Gastroesophageal sphincter (tissue), 3 donors: ENCODE data around the gene CGNL1.

Experiments used
- EP300 ChIP-seq: sonication (generic); formaldehyde crosslinking; IDR thresholded peaks from one replicate; pipeline ENCODE4 v1.6.1; 2017; ENCODE audit warnings: antibody characterized with exemption, mild to moderate bottlenecking
- POLR2AphosphoS5 ChIP-seq: sonication (generic); formaldehyde crosslinking; IDR thresholded peaks from one replicate; pipeline ENCODE4 v1.6.1; 2017; ENCODE audit warnings: antibody characterized with exemption
- TF ChIP-seq, protein P1 (sequence below), 4 experiments: fragments of 200-600 bp in 2 of 4; fragments of 450-650 bp in 2 of 4; sonication (generic) in 1 of 4; IDR thresholded peaks; one replicate each; pipeline ENCODE4 v1.5.1; 2017 to 2019; ENCODE audit warnings: antibody characterized with exemption in 4 of 4, mild to moderate bottlenecking in 2 of 4, moderate library complexity in 2 of 4

DNA sequence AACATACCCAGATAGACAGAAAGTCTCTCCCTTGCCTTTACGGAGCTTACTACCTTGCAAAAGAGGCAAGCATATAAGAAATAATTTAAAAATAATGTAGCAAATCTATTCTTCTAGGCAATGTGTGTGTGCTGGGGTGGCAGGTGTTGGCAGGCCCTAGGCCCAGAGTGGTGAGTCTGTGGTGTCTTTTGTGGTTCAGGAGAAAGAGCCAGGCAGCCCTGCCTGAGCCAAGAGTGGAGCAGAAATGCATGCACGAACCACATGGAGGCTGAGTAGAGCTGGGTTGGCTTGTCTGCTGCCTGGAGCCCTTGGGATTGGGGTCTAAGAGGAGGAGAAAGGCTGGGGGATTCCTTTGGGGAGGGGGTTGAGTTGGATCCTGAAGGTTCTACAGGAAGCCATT is 145.2 kb downstream of the CGNL1 start:
- TF ChIP-seq, protein P1, sequence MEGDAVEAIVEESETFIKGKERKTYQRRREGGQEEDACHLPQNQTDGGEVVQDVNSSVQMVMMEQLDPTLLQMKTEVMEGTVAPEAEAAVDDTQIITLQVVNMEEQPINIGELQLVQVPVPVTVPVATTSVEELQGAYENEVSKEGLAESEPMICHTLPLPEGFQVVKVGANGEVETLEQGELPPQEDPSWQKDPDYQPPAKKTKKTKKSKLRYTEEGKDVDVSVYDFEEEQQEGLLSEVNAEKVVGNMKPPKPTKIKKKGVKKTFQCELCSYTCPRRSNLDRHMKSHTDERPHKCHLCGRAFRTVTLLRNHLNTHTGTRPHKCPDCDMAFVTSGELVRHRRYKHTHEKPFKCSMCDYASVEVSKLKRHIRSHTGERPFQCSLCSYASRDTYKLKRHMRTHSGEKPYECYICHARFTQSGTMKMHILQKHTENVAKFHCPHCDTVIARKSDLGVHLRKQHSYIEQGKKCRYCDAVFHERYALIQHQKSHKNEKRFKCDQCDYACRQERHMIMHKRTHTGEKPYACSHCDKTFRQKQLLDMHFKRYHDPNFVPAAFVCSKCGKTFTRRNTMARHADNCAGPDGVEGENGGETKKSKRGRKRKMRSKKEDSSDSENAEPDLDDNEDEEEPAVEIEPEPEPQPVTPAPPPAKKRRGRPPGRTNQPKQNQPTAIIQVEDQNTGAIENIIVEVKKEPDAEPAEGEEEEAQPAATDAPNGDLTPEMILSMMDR (IDR thresholded peaks at IDR 0.05), result no peak
- TF ChIP-seq POLR2AphosphoS5 (no peak), EP300 (no peak)
